SU-DHL-6 (cell line): Measurements from ENCODE around the gene PAWR.

ENCODE experiments used
- H2AFZ ChIP-seq: fragments of 200-600 bp; sonication (generic); 2 replicates; pipeline ENCODE4 v1.6.1; 2014; ENCODE audit warnings: low read depth, mild to moderate bottlenecking, moderate library complexity, mixed read lengths, antibody characterized with exemption, low read length; ENCODE audit not compliant: severe bottlenecking
- H3F3A ChIP-seq: fragments of 200-600 bp; shearing (Covaris generic); 2 replicates; pipeline ENCODE4 v1.6.0; 2016; ENCODE audit warnings: antibody characterized with exemption, mild to moderate bottlenecking; ENCODE audit not compliant: insufficient read depth
- H3K27ac ChIP-seq: fragments of 200-600 bp; sonication (generic); 2 replicates; pipeline ENCODE4 v1.5.1; 2016; ENCODE audit warnings: low read depth, mild to moderate bottlenecking, low read length, moderate library complexity, mixed read lengths
- H3K27me3 ChIP-seq: fragments of 200-600 bp; sonication (generic), shearing (Covaris generic); 2 replicates; pipeline ENCODE4 v1.6.0; 2014; ENCODE audit warnings: mild to moderate bottlenecking, low read length
- H3K36me3 ChIP-seq: fragments of 200-600 bp; sonication (generic); 2 replicates; pipeline ENCODE4 v1.6.1; 2014; ENCODE audit warnings: mild to moderate bottlenecking, low read length, mixed read lengths
- H3K4me2 ChIP-seq: fragments of 300-600, 200-600 bp; shearing (Covaris generic), sonication (generic); 2 replicates; pipeline ENCODE4 v1.6.0; 2014; ENCODE audit warnings: low read length, low read depth, mild to moderate bottlenecking; ENCODE audit not compliant: poor library complexity, severe bottlenecking
- H3K4me3 ChIP-seq: fragments of 200-600 bp; sonication (generic); 2 replicates; pipeline ENCODE4 v1.5.1; 2014; ENCODE audit warnings: antibody characterized with exemption, low read length, mild to moderate bottlenecking, mixed read lengths; ENCODE audit not compliant: insufficient read depth, poor library complexity, severe bottlenecking
- H3K79me2 ChIP-seq: fragments of 200-600 bp; sonication (generic); 2 replicates; pipeline ENCODE4 v1.6.1; 2014; ENCODE audit warnings: mild to moderate bottlenecking, low read length, moderate library complexity; ENCODE audit not compliant: insufficient read depth
- H3K9ac ChIP-seq: fragments of 200-600 bp; sonication (generic); 2 replicates; pipeline ENCODE4 v1.7.0; 2014; ENCODE audit warnings: mild to moderate bottlenecking, low read length
- H3K9me2 ChIP-seq: fragments of 200-600 bp; sonication (generic); replicated peaks from 2 replicates; pipeline ENCODE4 v1.6.1; 2014; ENCODE audit warnings: low read length; ENCODE audit not compliant: insufficient read depth
- H3K9me3 ChIP-seq: fragments of 200-600 bp; sonication (generic); 2 replicates; pipeline ENCODE4 v1.6.1; 2014; ENCODE audit warnings: low read length, mixed read lengths; ENCODE audit not compliant: insufficient read depth
- H4K20me1 ChIP-seq: fragments of 200-600 bp; sonication (generic); 2 replicates; pipeline ENCODE4 v1.6.1; 2014; ENCODE audit warnings: low read depth, mild to moderate bottlenecking, antibody characterized with exemption, low read length, moderate library complexity, mixed read lengths
- CTCF ChIP-seq: fragments of 200-600 bp; sonication (generic); IDR thresholded peaks from one replicate; pipeline ENCODE4 v1.5.1; 2017; ENCODE audit warnings: antibody characterized with exemption, mild to moderate bottlenecking, low read length, moderate library complexity; ENCODE audit not compliant: insufficient read depth, poor library complexity, severe bottlenecking
- EZH2phosphoT487 ChIP-seq: fragments of 200-600 bp; sonication (generic), shearing (Covaris generic); conservative IDR thresholded peaks from 2 replicates; pipeline ENCODE4 v1.6.1; 2018; ENCODE audit warnings: mild to moderate bottlenecking, antibody characterized with exemption, low read length, moderate library complexity, mixed read lengths

The PAWR gene

GRCh38 chr12:79597910-79598309 lies 92.9 kb downstream of the PAWR start:
- Histone ChIP-seq H3K4me2 (no peak overlapping the region), H3K27ac (no peak overlapping the region), H3K4me3 (no peak overlapping the region), H3K36me3 (no peaks in the 10 kb centered on the region; the same call in 1 of the 2 replicates), H3K27me3 (no peaks in the 10 kb centered on the region), H3F3A (no peaks in the 10 kb centered on the region), H2AFZ (no peak overlapping the region), H3K9me2 (no peaks in the 10 kb centered on the region), H3K9me3 (no peaks in the 10 kb centered on the region), H3K9ac (no peak overlapping the region), H3K79me2 (peaks cover under 1% of the 10 kb centered on the region; the same call in 1 of the 2 replicates), H4K20me1 (no peaks in the 10 kb centered on the region)
- TF ChIP-seq EZH2phosphoT487 (no peak), CTCF (no peak)

- Histone ChIP-seq H2AFZ (no peak overlapping the region), H3F3A (no peaks in the 10 kb centered on the region), H3K4me3 (no peak overlapping the region), H3K9me3 (no peaks in the 10 kb centered on the region), H3K27me3 (no peaks in the 10 kb centered on the region), H3K36me3 (peaks cover 8% of the 10 kb centered on the region), H4K20me1 (no peaks in the 10 kb centered on the region), H3K27ac (no peak overlapping the region), H3K4me2 (no peak overlapping the region), H3K79me2 (no peaks in the 10 kb centered on the region), H3K9me2 (no peaks in the 10 kb centered on the region), H3K9ac (no peak overlapping the region)
- TF ChIP-seq CTCF (no peak), EZH2phosphoT487 (no peak)
Observed at GRCh38 chr12:79596719-79597350, 93.9 kb downstream of the PAWR start.

- H3K4me2 ChIP-seq, result no peak overlapping the region
- H3K9me2 ChIP-seq, result no peaks in the 10 kb centered on the region
- H3K4me3 ChIP-seq, result no peak overlapping the region
- H3K36me3 ChIP-seq, result peaks cover 17% of the 10 kb centered on the region
- no peak overlapping the region for H3K9ac ChIP-seq
- H4K20me1 ChIP-seq, result no peaks in the 10 kb centered on the region
- H3F3A ChIP-seq, result no peaks in the 10 kb centered on the region
- TF ChIP-seq CTCF (no peak), EZH2phosphoT487 (no peak)
- no peak overlapping the region for H2AFZ ChIP-seq
- no peaks in the 10 kb centered on the region for H3K27me3 ChIP-seq
- H3K9me3 ChIP-seq, result no peaks in the 10 kb centered on the region
- H3K27ac ChIP-seq, result no peak overlapping the region
- no peaks in the 10 kb centered on the region for H3K79me2 ChIP-seq
Observed at GRCh38 chr12:79595273-79595672, 95.5 kb downstream of the PAWR start.
